Esophagus squamous epithelium (tissue), 5 donors: ENCODE measurements around the gene NGF. TPM values are rescaled to one million over a fixed set of nuclear protein-coding genes. Genes with fewer than 3 reads are reported as not detected.

Experiments used
- DNase-seq: peaks from one replicate; lab custom pipeline; 2025; lab: John Stamatoyannopoulos, UW
- H3K27ac ChIP-seq, 4 donors: fragments of 200-600 bp; sonication (generic); one replicate each; pipeline ENCODE4 v1.5.1; 2016 to 2019; ENCODE audit warnings: mild to moderate bottlenecking in 1 of 4
- H3K27me3 ChIP-seq, 4 donors: fragments of 200-600 bp; sonication (generic); 1 replicate in 3 of 4; 2 replicates in 1 of 4; pipeline versions ENCODE4 v1.5.1 to v1.6.0; 2017 to 2021; ENCODE audit warnings: antibody characterized with exemption in 1 of 4
- H3K36me3 ChIP-seq, 3 donors: fragments of 200-600 bp; sonication (generic); one replicate each; pipeline ENCODE4 v1.5.1; 2016 to 2019
- H3K4me1 ChIP-seq, 3 donors: fragments of 200-600 bp; sonication (generic); one replicate each; pipeline ENCODE4 v1.5.1; 2017 to 2019
- H3K4me3 ChIP-seq, 4 donors: fragments of 200-600 bp; sonication (generic); 1 replicate in 3 of 4; 2 replicates in 1 of 4; pipeline ENCODE4 v1.5.1; 2016 to 2019; ENCODE audit warnings: mild to moderate bottlenecking in 2 of 4, moderate library complexity in 1 of 4
- H3K9me3 ChIP-seq, 3 donors: fragments of 200-600 bp; sonication (generic); one replicate each; pipeline ENCODE4 v1.5.1; 2016 to 2019
- POLR2A ChIP-seq, 4 donors: fragments of 450-650 bp; IDR thresholded peaks; one replicate each; pipeline ENCODE4 v1.6.1; 2017; ENCODE audit warnings: antibody characterized with exemption in 4 of 4, mild to moderate bottlenecking in 4 of 4, moderate library complexity in 3 of 4
- WGBS, 2 donors: methylation state at CpG; one replicate each; pipeline ENCODE4 v1.1.5; 2018; 5-methylcytosine and 5-hydroxymethylcytosine counted together
- intact Hi-C: fragments of 100-400 bp; cut with DNase I; formaldehyde crosslinking; loops from one replicate; pipeline ENCODE4 v1.15.0; 2022
- total RNA-seq, 4 donors: library from RNA; depleted of rRNA; stranded (reverse); fragments of >200 nt; gene quantifications; one replicate each; pipeline ENCODE4 v1.1.0, GENCODE V29; 2016
- TF ChIP-seq, protein P1 (sequence below), 6 experiments: fragments of 450-650 bp in 4 of 6; fragments of 200-600 bp in 2 of 6; sonication (generic) in 2 of 6; IDR thresholded peaks; one replicate each; pipeline ENCODE4 v1.5.1; 2016 to 2019; ENCODE audit warnings: antibody characterized with exemption in 6 of 6, mild to moderate bottlenecking in 4 of 6, moderate library complexity in 4 of 6
- donor health status: DM: yes; HTN: yes; CAD: no.

NGF gene
- total RNA-seq, 4 donors from 2014 or later, result 1.9 TPM; not detected in 3

DNA sequence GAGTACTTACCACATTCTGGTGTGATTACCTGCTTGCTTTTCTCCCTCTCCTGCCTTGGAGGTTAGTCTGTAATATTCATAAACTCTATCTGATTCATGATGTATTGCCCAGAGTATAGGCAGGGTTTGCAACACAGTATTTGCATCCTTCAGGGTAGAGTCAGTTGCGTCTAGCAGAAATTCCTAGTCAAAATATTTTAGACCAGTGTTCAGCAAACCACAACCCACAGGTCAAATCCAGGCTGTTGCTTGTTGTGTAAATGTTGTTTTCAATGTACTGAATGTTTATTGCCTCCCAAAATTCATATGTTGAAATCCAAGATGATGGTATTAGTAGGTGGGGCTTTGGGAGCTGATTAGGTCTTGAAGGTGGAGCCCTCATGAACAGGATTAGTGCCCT lies 82.9 kb downstream of the NGF start:
- 93% methylated on average over 1 of the region's 1 CpG for WGBS, 2 donors
- H3K4me3 ChIP-seq, result no peak overlapping the region
- intact Hi-C loops, result no loop called here
- TF ChIP-seq, protein P1, sequence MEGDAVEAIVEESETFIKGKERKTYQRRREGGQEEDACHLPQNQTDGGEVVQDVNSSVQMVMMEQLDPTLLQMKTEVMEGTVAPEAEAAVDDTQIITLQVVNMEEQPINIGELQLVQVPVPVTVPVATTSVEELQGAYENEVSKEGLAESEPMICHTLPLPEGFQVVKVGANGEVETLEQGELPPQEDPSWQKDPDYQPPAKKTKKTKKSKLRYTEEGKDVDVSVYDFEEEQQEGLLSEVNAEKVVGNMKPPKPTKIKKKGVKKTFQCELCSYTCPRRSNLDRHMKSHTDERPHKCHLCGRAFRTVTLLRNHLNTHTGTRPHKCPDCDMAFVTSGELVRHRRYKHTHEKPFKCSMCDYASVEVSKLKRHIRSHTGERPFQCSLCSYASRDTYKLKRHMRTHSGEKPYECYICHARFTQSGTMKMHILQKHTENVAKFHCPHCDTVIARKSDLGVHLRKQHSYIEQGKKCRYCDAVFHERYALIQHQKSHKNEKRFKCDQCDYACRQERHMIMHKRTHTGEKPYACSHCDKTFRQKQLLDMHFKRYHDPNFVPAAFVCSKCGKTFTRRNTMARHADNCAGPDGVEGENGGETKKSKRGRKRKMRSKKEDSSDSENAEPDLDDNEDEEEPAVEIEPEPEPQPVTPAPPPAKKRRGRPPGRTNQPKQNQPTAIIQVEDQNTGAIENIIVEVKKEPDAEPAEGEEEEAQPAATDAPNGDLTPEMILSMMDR (IDR thresholded peaks at IDR 0.05), result no peak
- no peak for TF ChIP-seq POLR2A (IDR thresholded peaks at IDR 0.05)
- H3K9me3 ChIP-seq, result peaks cover 0 to 21% (median 17%) of the 10 kb centered on the region in 3 donors
- H3K27me3 ChIP-seq, result no peaks in the 10 kb centered on the region
- DNase-seq, result no peak
- no peaks in the 10 kb centered on the region for H3K4me1 ChIP-seq
- H3K27ac ChIP-seq, result no peak overlapping the region
- H3K36me3 ChIP-seq, result no peaks in the 10 kb centered on the region

DNA sequence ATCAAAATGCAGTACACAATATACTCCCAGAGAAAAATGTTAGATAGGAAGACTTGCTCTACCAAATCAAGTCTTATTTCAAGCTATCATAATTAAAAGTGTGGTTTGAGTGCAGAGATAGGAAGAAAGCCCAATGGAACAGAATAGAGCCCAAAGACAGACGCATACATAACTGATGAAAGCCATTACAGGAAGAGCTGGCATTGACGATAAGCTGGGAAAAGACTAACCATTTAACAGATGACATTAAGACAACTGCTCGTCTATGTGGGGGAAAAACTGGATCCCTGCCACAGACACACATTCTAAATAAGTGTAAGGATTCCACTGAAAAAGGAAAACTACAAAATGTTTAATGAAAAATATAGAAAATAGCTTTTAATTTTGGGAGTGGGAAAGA lies 85.5 kb downstream of the NGF start:
- Histone ChIP-seq H3K4me1 (no peaks in the 10 kb centered on the region), H3K9me3 (peaks cover 0 to 9% (median under 1%) of the 10 kb centered on the region in 3 donors), H3K27me3 (no peaks in the 10 kb centered on the region), H3K36me3 (no peaks in the 10 kb centered on the region), H3K4me3 (no peak overlapping the region), H3K27ac (no peak overlapping the region)
- WGBS, 2 donors, result 60 to 75% methylated on average over 3 of the region's 3 CpGs
- no peak for TF ChIP-seq POLR2A (IDR thresholded peaks at IDR 0.05)
- TF ChIP-seq, protein P1 (IDR thresholded peaks at IDR 0.05), result no peak
- no peak for DNase-seq
- intact Hi-C loops, result no loop called here

DNA sequence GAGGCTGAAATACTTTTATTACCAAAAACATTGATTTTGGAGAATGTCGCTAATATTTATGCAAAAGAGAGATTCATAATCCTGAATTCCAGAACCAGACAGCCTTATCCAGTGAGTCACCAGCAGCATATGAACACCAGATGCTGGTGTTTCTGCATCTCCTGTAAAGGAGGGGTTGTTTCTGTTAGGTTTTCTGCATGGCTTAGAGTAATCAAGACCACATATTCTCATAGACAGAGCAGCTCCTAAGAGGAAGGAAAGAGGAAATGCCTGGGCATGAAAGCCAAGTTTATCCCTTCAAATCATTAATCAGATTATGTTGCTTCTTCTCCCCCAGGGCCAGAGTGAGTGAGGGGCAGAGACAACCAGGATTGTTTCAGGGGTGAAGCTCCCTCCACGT lies 86.2 kb downstream of the NGF start:
- intact Hi-C loops, result no loop called here
- DNase-seq, result no peak
- Histone ChIP-seq H3K4me3 (no peak overlapping the region), H3K36me3 (no peaks in the 10 kb centered on the region), H3K4me1 (no peaks in the 10 kb centered on the region), H3K27me3 (no peaks in the 10 kb centered on the region), H3K27ac (peak overlapping the region in 1 of 4 donors; percentile 36), H3K9me3 (peaks cover 0 to 6% (median 0%) of the 10 kb centered on the region in 3 donors)
- WGBS, 2 donors, result 34 to 44% methylated on average over 2 of the region's 2 CpGs
- TF ChIP-seq, protein P1 (IDR thresholded peaks at IDR 0.05), result no peak
- TF ChIP-seq POLR2A (IDR thresholded peaks at IDR 0.05), result no peak

DNA sequence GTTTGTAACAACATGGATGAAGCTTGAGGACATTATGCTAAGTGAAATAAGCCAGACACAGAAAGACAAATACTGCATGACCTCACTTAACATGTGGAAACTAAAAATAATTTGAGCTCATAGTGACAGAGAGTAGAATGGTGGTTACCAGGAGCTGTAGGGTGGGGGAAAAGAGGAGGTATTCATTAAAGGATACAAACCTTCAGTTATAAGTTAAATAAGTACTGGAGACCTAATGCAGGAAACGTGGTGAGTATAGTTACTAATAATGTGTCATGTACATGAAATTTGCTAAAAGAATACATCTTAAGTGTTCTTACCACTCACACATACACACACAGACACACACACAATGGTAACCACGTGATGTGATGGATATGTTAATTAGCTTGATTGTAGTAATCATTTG lies 86.7 kb downstream of the NGF start:
- TF ChIP-seq, protein P1 (IDR thresholded peaks at IDR 0.05), result no peak
- no peak for TF ChIP-seq POLR2A (IDR thresholded peaks at IDR 0.05)
- H3K27me3 ChIP-seq, result no peaks in the 10 kb centered on the region
- WGBS, 2 donors, result 27 to 36% methylated on average over 2 of the region's 2 CpGs
- H3K9me3 ChIP-seq, result peaks cover 0 to 6% (median 0%) of the 10 kb centered on the region in 3 donors
- intact Hi-C loops, result no loop called here
- H3K4me3 ChIP-seq, result no peak overlapping the region
- H3K36me3 ChIP-seq, result no peaks in the 10 kb centered on the region
- peak overlapping the region in 1 of 4 donors; percentile 36 for H3K27ac ChIP-seq
- H3K4me1 ChIP-seq, result no peaks in the 10 kb centered on the region
- DNase-seq, result no peak

DNA sequence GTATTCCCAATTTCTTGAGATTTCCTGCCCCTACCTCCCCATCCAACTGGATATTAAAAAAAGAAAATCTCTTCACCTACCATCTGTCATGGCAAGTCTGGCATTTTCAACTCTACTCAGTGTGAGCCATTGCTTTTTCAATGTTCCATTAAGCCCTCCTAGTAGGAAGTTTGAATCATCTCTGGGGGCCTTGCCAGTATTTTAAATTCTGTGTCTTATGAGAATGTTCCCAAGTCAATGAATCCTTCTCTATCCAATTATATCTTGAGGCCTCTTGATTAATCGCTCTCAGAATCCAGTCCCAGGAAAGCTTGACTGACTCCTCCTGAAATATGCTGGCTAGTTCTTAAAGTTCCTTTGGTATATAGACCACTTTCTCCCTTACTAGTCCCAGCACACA lies 91.5 kb downstream of the NGF start:
- Histone ChIP-seq H3K9me3 (peaks cover 0 to 6% (median 0%) of the 10 kb centered on the region in 3 donors), H3K4me3 (no peak overlapping the region), H3K4me1 (peaks cover 0 to 2% (median 0%) of the 10 kb centered on the region in 3 donors), H3K27ac (no peak overlapping the region), H3K36me3 (no peaks in the 10 kb centered on the region), H3K27me3 (no peaks in the 10 kb centered on the region)
- DNase-seq, result no peak
- no peak for TF ChIP-seq POLR2A (IDR thresholded peaks at IDR 0.05)
- TF ChIP-seq, protein P1 (IDR thresholded peaks at IDR 0.05), result no peak
- intact Hi-C loops, result no loop called here
- WGBS, 2 donors, result 75 to 100% methylated on average over 1 of the region's 1 CpG
